CD4-positive, alpha-beta T cell treated with Interleukin-17A for 1 hour (primary cell): Measurements from ENCODE around the gene PGBD2.
A peak's percentile ranks its signal among the peaks of the same experiment; 100 is the strongest.
"Not testable (repeated sequence)": the region's sequence is repeated elsewhere in the genome, so short reads cannot be mapped to it uniquely, and the experiment has no call there.

Experiments
- DNase-seq: peaks from one replicate; pipeline ENCODE4 v3.0.0-alpha.2; 2020

Gene PGBD2

GRCh38 chr1:248890549-248891498 lies 15.2 kb upstream of the PGBD2 start:
- DNase-seq = no peak

- no peak for DNase-seq
Observed at GRCh38 chr1:248891758-248892157, 14.3 kb upstream of the PGBD2 start.

- no peak for DNase-seq
Observed at GRCh38 chr1:248892590-248892989, 13.4 kb upstream of the PGBD2 start.

GRCh38 chr1:248894837-248895236 lies 11.2 kb upstream of the PGBD2 start:
- no peak for DNase-seq

- no peak for DNase-seq
Observed at GRCh38 chr1:248897412-248898337, 8.4 kb upstream of the PGBD2 start.

GRCh38 chr1:248900637-248901036 lies 5.4 kb upstream of the PGBD2 start:
- no peak for DNase-seq

- DNase-seq = no peak
Observed at GRCh38 chr1:248901578-248901977, 4.5 kb upstream of the PGBD2 start.

- no peak for DNase-seq
Observed at GRCh38 chr1:248904437-248905216, 1.4 kb upstream of the PGBD2 start.

- no peak for DNase-seq
Observed at GRCh38 chr1:248905662-248906008, 400 bp upstream of the PGBD2 start.

- DNase-seq = no peak
Observed at GRCh38 chr1:248906753-248907661, 972 bp downstream of the PGBD2 start.

- DNase-seq = no peak
Observed at GRCh38 chr1:248910761-248911160, 4.7 kb downstream of the PGBD2 start.

- DNase-seq = no peak
Observed at GRCh38 chr1:248913933-248914332, 7.9 kb downstream of the PGBD2 start.

GRCh38 chr1:248914796-248915381 lies 8.9 kb downstream of the PGBD2 start:
- no peak for DNase-seq

- no peak for DNase-seq
Observed at GRCh38 chr1:248918131-248918530, 12.1 kb downstream of the PGBD2 start.

- no peak for DNase-seq
Observed at GRCh38 chr1:248923352-248924338, 17.6 kb downstream of the PGBD2 start.

GRCh38 chr1:248924696-248925532 lies 18.9 kb downstream of the PGBD2 start:
- peak; percentile 77 for DNase-seq

- not testable (repeated sequence) for DNase-seq
Observed at GRCh38 chr1:248925859-248926258, 19.8 kb downstream of the PGBD2 start.

- no peak for DNase-seq
Observed at GRCh38 chr1:248926401-248927182, 20.6 kb downstream of the PGBD2 start.
